ENCODE results near the gene PRKCQ.

DNA sequence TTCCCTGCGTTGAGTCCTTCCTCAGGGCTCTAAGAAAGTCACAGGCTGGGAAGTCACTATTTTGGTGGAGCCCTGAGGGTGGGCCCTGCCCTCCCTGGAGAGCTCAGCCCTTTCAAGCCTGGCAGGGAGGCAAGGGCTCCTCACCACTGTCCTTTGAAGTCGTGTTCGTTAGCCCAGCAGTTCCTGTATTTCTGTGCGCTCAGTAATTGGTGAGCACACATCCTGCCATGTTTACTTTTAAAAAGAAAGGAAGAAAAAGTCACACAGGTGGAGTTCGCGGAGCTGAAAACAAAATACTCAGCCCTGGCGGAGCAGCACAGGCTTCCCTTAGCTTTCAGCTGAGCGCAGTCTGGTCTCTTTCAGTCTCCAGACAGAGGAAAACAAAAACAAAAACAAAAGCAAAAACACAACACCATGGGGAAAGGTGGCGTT is 37.1 kb downstream of the PRKCQ start:
- TF ChIP-seq L3MBTL2 (conservative IDR thresholded peaks at IDR 0.05) (no peak), SP1 (IDR thresholded peaks at IDR 0.05) (no peak), SUZ12 (IDR thresholded peaks at IDR 0.05) (no peak), FOXM1 (IDR thresholded peaks at IDR 0.05; ENCODE audit: borderline replicate concordance) (no peak), ZNF384 (IDR thresholded peaks at IDR 0.05) (no peak)

Data from HEK293T (cell line).